Medulla oblongata (tissue), 1 donor: ENCODE results near the gene CEP120.
"Not testable (repeated sequence)": the region's sequence is repeated elsewhere in the genome, so short reads cannot be mapped to it uniquely, and the experiment has no call there.

Source experiments
- DNase-seq: peaks from one replicate; pipeline ENCODE4 v3.0.0-alpha.2; 2015; ENCODE audit errors: extremely low spot score

Gene CEP120

DNA sequence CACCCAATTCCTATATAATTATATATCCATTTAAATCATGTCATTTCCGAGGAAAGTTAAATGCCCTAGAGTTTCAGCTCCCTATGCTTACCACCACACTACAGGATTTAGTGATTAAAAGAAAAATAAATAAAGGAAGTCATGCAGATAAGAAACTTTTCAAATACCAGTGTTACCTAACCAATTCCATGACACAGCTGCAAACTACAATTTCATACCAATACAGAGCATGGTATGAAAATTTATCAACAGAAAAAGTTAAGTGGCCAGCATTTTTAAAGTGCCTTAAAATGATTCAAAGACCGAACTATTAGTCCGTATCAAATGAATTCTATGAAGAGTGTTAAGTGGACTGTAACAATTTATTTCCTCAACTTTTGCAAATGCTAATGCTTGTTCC, 35.9 kb downstream of the CEP120 start:
- DNase-seq = no peak

GRCh38 chr5:123382252-123382651, 41.0 kb downstream of the CEP120 start:
- DNase-seq = no peak

- peak; percentile 55 for DNase-seq
These were observed 51.5 kb downstream of the CEP120 start for GRCh38 chr5:123371575-123372179.

DNA sequence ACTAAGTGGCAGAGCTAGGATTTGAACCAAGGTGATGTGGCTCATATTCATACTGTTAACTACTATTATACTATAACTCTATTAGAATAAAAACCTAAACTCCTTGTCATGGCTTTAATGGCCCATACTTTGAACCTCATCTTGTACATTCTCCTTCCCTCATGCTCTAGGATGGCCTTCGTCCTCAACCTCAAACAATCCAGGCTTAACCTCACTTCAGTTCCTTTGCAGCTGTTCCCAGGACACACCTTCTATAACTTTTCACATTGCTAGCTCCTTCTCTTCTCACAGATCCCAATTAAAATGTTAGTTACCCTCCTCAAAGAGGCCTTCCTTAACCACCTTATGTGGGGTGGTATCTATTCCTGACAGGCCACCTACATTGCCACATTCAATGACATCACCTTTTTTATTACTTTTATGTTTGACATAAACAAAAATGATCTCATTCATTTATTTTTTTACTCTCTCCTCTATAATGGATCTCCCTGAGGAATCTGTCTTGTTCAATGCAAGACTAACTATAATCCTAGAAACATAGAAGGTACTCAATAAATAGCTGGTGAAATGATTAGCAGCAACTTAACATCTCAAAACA, 53.7 kb downstream of the CEP120 start:
- DNase-seq = no peak

DNA sequence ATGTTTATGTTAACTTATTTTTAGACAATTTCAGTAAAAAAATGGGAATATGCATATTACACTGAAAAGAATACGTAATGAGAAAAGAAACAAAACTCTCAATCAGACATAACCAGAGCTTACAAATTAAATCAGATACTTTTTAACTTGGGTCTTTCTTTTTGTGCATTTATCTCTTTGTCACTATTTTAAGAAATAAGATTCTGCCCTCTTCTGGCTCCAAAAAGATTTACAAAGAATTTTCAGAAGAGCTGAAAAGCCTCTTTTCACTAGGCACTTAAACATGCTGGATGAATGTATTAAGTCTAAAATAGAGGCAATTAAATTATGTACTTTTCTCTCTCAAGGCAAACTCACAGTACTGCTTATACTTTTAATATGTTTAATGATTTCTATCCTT, 55.5 kb downstream of the CEP120 start:
- peak; percentile 18 for DNase-seq

GRCh38 chr5:123365156-123365555, 58.0 kb downstream of the CEP120 start:
- no peak for DNase-seq

DNA sequence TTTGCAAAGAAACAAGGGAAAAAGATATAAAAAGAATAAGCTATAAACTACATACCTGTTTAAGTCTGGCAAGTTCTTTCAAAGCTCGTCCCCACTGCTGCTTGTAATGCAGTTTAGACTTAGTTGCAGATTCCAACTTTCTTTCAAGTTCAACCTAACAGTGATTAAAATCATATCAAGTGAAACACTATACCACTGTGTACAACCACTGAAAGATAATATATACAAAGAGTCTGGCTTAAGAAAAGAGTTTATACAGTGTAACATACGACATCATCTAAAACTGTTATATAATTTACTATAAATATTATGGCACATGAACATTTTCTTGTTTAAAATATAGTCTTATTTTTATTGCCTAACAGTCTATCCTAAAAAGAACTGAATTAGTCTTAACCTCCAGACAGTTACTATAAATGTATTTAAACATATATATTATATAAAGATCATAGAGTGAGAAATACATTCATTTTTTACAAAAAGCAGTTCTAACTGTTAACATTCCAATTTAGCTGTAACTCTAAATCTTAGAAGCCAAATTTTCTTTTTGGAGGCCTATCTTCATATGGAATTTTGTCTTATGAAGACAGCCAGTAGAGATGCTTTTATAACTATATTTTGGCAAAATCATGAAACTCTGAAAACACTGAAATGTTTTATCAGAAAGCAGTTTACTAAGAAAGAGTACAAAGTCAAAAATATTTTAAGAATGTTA, 58.6 kb downstream of the CEP120 start:
- DNase-seq = no peak

- no peak for DNase-seq
These were observed 62.3 kb downstream of the CEP120 start for GRCh38 chr5:123360910-123361309.

GRCh38 chr5:123360201-123360571, 63.0 kb downstream of the CEP120 start:
- DNase-seq = no peak

GRCh38 chr5:123359454-123360200, 63.6 kb downstream of the CEP120 start:
- DNase-seq = no peak

- DNase-seq = no peak
These were observed 64.5 kb downstream of the CEP120 start for GRCh38 chr5:123358751-123359150.

GRCh38 chr5:123358304-123358703, 64.9 kb downstream of the CEP120 start:
- no peak for DNase-seq

- no peak for DNase-seq
These were observed 71.4 kb downstream of the CEP120 start for GRCh38 chr5:123351820-123352219.

GRCh38 chr5:123351240-123351639, 72.0 kb downstream of the CEP120 start:
- no peak for DNase-seq

DNA sequence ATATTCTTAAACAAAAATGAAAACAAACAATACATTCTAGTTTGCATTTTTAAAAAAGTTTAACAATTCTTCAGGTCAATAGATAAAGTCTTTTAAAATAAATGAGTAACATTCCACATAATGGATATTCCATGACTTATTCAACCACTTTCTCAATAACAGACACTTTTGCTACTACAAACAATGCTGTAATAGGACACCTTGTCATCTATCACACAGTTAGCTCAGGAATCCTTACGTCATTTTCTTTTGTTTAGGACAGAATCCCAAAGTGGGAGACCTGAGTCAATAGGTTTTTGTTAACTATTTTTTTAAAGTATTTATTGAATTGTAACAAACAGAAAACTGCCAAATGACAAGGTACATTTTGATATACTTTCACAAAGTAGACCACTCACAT, 72.5 kb downstream of the CEP120 start:
- DNase-seq = no peak

DNA sequence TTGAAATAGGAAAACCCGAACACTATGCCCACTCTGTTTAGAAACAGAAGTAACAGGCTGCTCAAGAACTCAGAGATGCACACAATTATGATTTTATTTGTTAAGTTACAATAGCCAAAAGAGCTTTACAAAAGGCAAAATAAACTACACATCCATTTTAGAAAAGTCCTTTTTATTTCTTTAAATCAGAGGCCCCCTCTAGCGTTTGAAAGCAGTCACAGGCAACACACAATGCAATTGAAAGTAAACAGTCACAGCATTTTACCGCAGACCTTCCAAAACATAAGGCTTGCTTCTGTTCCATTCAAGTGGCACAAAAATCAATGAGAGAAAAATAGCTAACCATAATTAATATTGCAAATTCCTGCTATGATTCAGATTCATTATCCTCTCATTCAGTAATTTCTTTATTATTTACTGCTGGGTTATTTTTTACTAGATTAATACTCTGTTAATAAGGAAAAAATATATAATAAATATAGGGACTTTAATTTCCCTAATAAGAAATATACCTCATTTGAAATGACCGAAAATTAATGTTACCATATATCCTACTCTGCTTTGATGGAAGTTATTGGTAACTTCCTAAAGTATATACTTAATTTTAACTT, 78.3 kb downstream of the CEP120 start:
- DNase-seq = peak; percentile 71

- no peak for DNase-seq
These were observed 82.3 kb downstream of the CEP120 start for GRCh38 chr5:123340928-123341327.

DNA sequence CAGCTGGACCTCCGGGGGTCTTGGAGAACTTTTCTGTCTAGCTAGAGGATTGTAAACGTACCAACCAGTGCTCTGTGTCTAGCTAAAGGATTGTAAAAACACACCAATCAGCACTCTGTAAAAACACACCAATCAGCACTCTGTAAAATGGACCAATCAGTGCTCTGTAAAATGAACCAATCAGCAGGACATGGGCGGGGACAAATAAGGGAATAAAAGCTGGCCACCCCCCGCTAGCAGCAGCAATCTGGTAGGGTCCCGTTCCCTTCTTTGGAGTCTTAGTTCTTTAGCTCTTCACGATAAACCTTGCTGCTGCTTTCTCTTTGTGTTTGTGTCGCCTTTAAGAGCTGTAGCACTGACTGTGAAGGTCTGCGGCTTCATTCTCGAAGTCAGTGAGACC, 114.8 kb downstream of the CEP120 start:
- not testable (repeated sequence) for DNase-seq

DNA sequence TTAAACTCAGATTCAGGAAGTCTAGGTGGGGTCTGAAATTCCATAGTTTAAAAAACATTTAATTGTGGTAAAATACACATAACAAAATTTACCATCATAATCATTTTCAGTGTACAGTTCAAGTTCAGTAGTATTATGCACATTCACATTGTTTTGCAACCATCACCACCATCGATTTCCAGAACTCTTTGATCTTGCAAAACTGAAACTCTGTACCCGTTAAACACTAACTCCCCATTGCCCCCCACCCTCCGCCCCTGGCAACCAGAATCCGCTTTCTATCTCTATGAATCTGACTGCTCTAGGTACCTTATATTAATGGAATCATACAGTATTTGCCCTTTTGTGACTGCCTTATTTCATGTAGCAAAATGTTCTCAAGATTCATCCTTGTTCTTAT, 117.5 kb downstream of the CEP120 start:
- no peak for DNase-seq

DNA sequence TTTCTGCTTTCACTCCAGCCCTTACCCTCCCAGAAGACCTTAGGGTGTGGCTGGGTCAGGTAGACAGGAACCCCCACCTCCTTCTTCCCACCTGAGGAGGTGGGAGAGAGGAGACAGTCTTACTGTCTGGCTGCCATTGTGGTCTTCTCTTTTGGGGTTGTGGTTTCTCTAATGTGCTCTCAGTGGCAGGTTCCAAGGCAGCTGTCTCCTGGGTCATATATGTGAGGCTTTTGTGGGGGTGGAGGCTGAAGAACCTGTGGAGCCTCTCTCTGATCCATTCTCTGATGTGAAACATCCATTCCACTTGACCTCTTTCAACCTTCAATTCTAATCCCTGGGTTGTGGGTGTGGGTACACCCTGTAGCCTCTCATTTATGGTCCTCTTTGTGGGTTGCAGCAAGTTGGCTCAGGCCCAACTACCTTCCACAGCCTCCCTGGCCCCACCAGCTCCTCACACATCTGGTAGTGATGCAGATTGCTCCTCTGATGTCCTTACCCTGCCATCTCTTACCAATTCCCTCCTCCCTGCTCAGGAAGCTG, 118.4 kb downstream of the CEP120 start:
- no peak for DNase-seq

DNA sequence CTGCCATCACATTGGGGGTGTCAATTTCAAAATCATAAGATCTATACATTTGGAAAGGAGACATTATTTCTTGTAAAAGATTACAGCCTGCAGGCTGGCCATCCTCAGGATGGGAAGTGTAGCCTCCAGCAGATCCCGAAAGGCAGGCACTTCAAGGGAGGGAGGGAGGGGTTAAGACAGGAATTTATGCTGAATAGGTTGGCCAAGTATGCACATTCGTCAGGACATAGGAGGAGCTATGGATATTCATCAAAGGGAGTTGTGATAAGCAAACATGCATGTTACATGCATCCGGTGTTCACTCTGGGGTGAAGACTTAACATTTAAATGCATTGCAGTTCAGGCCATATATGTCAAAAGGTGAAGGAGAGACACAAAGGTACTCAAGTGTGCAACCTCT, 119.4 kb downstream of the CEP120 start:
- DNase-seq = no peak

- no peak for DNase-seq
These were observed 122.9 kb downstream of the CEP120 start for GRCh38 chr5:123300266-123300665.
